ENCODE measurements around the gene MAS1L. TPM values are rescaled to one million over a fixed set of nuclear protein-coding genes. Genes with fewer than 3 reads are reported as not detected.

The MAS1L gene
- total RNA-seq, 1 donor = not detected

Other genes starting within 250 kb of the MAS1L start
- not detected for gene OR14J1, start 186.3 kb downstream of the MAS1L start, total RNA-seq
- not detected for gene OR5V1, start 119.1 kb downstream of the MAS1L start, total RNA-seq
- gene OR12D3, start 112.7 kb downstream of the MAS1L start, total RNA-seq = not detected
- gene OR12D2, start 92.3 kb downstream of the MAS1L start, total RNA-seq = not detected
- gene OR12D1, start 73.0 kb downstream of the MAS1L start, total RNA-seq = not detected
- under 0.01 TPM for gene OR10C1, start 48.6 kb downstream of the MAS1L start, total RNA-seq
- not detected for gene OR11A1, start 30.9 kb downstream of the MAS1L start, total RNA-seq
- gene OR2H1, start 30.8 kb downstream of the MAS1L start, total RNA-seq = not detected
- not detected for gene UBD, start 71.8 kb upstream of the MAS1L start, total RNA-seq
- gene OR2H2, start 97.2 kb upstream of the MAS1L start, total RNA-seq = under 0.01 TPM
- 19.1 TPM for gene GABBR1, start 145.2 kb upstream of the MAS1L start, total RNA-seq
- gene MOG, start 169.1 kb upstream of the MAS1L start, total RNA-seq = not detected
- gene ZFP57, start 193.2 kb upstream of the MAS1L start, total RNA-seq = 1.9 TPM
- 161 TPM for gene HLA-F, start 235.5 kb upstream of the MAS1L start, total RNA-seq

Data from hematopoietic multipotent progenitor cell (in vitro differentiated cells).